Trophoblast cell (in vitro differentiated cells and primary cell): ENCODE measurements around the gene MYO10.

ENCODE experiments used
- DNase-seq, 2 donors: peaks; one replicate each; pipeline ENCODE4 v3.0.0-alpha.2; 2016
- H2AFZ ChIP-seq: 2 replicates; pipeline ENCODE4 v1.6.1; 2013; ENCODE audit warnings: low read length, moderate library complexity, mild to moderate bottlenecking; ENCODE audit not compliant: insufficient read depth, poor library complexity
- H2AK5ac ChIP-seq: 2 replicates; pipeline ENCODE4 v1.6.1; 2013; ENCODE audit warnings: mild to moderate bottlenecking, low read length
- H2BK120ac ChIP-seq: 2 replicates; pipeline ENCODE4 v1.6.1; 2013; ENCODE audit warnings: low read length, mild to moderate bottlenecking, moderate library complexity; ENCODE audit not compliant: insufficient read depth, poor library complexity
- H2BK12ac ChIP-seq: 2 replicates; pipeline ENCODE4 v1.6.1; 2013; ENCODE audit warnings: mild to moderate bottlenecking, low read length, moderate library complexity
- H2BK5ac ChIP-seq: 2 replicates; pipeline ENCODE4 v1.6.1; 2013; ENCODE audit warnings: low read length, low read depth, moderate library complexity, mild to moderate bottlenecking; ENCODE audit not compliant: poor library complexity
- H3K14ac ChIP-seq: 2 replicates; pipeline ENCODE4 v1.6.1; 2013; ENCODE audit warnings: mild to moderate bottlenecking, low read length
- H3K18ac ChIP-seq: 2 replicates; pipeline ENCODE4 v1.6.1; 2013; ENCODE audit warnings: mild to moderate bottlenecking, low read length
- H3K23ac ChIP-seq: 2 replicates; pipeline ENCODE4 v1.6.1; 2013; ENCODE audit warnings: low read length
- H3K27ac ChIP-seq: 2 replicates; pipeline ENCODE4 v1.5.1; 2013; ENCODE audit warnings: low read depth, mild to moderate bottlenecking, inconsistent platforms, low read length, moderate library complexity
- H3K27me3 ChIP-seq: 2 replicates; pipeline ENCODE4 v1.6.1; 2013; ENCODE audit warnings: inconsistent platforms, mild to moderate bottlenecking, low read length, moderate library complexity; ENCODE audit not compliant: insufficient read depth
- H3K36me3 ChIP-seq, 2 experiments: 1 replicate in 1 of 2; 2 replicates in 1 of 2; pipeline ENCODE4 v1.6.1; 2013; ENCODE audit warnings: low read length in 2 of 2, mild to moderate bottlenecking in 2 of 2, moderate library complexity in 1 of 2; ENCODE audit not compliant: insufficient read depth in 2 of 2, control insufficient read depth in 1 of 2
- H3K4ac ChIP-seq: 2 replicates; pipeline ENCODE4 v1.6.1; 2013; ENCODE audit warnings: low read depth, mild to moderate bottlenecking, low read length, moderate library complexity
- H3K4me1 ChIP-seq, 2 experiments: 1 replicate in 1 of 2; 2 replicates in 1 of 2; pipeline ENCODE4 v1.6.1; 2013; ENCODE audit warnings: low read length in 2 of 2, mild to moderate bottlenecking in 2 of 2, moderate library complexity in 1 of 2; ENCODE audit not compliant: insufficient read depth in 2 of 2, control insufficient read depth in 1 of 2
- H3K4me2 ChIP-seq: 2 replicates; pipeline ENCODE4 v1.6.1; 2013; ENCODE audit warnings: inconsistent platforms, mild to moderate bottlenecking, low read length, moderate library complexity
- H3K4me3 ChIP-seq: 2 replicates; pipeline ENCODE4 v1.5.1; 2013; ENCODE audit warnings: mild to moderate bottlenecking, low read depth, low read length, inconsistent platforms
- H3K79me1 ChIP-seq: one replicate; pipeline ENCODE4 v1.6.1; 2013; ENCODE audit warnings: low read length
- H3K79me2 ChIP-seq: 2 replicates; pipeline ENCODE4 v1.6.1; 2013; ENCODE audit warnings: low read length, mild to moderate bottlenecking; ENCODE audit not compliant: control insufficient read depth, insufficient read depth, poor library complexity
- H3K9ac ChIP-seq: 2 replicates; pipeline ENCODE4 v1.6.1; 2013; ENCODE audit warnings: mild to moderate bottlenecking, low read length
- H3K9me3 ChIP-seq: 2 replicates; pipeline ENCODE4 v1.6.1; 2013; ENCODE audit warnings: low read depth, mild to moderate bottlenecking, control low read depth, inconsistent platforms, low read length; ENCODE audit not compliant: insufficient read depth
- H4K12ac ChIP-seq: 2 replicates; pipeline ENCODE4 v1.6.1; 2013; ENCODE audit warnings: low read depth, mild to moderate bottlenecking, low read length, moderate library complexity
- H4K8ac ChIP-seq: 2 replicates; pipeline ENCODE4 v1.6.1; 2013; ENCODE audit warnings: low read depth, mild to moderate bottlenecking, low read length, moderate library complexity
- H4K91ac ChIP-seq: one replicate; pipeline ENCODE4 v1.6.1; 2013; ENCODE audit warnings: low read depth, mild to moderate bottlenecking, low read length, moderate library complexity
- WGBS: extraction: QIAGEN DNeasy Blood & Tissue Kit; methylation state at CpG from one replicate; pipeline ENCODE4 v1.1.7; 2013; ENCODE audit warnings: missing lambda C conversion rate; ENCODE audit not compliant: insufficient read length, insufficient coverage; ENCODE audit errors: extremely low coverage; 5-methylcytosine and 5-hydroxymethylcytosine counted together

MYO10 gene

GRCh38 chr5:16812448-16812847, 123.6 kb downstream of the MYO10 start:
- no peak overlapping the region for H3K9ac ChIP-seq
- no peak overlapping the region for H3K4me3 ChIP-seq
- no peak overlapping the region for H3K27ac ChIP-seq
- H3K4me2 ChIP-seq: no peak overlapping the region
- no peak overlapping the region for H3K14ac ChIP-seq
- peaks cover 6 to 11% of the 10 kb centered on the region in 2 experiments for H3K4me1 ChIP-seq
- no peak overlapping the region for H4K12ac ChIP-seq
- no peak overlapping the region for H4K91ac ChIP-seq
- no peaks in the 10 kb centered on the region for H3K79me1 ChIP-seq
- no peak overlapping the region for H2BK12ac ChIP-seq
- no peak overlapping the region for H3K4ac ChIP-seq
- H3K79me2 ChIP-seq: no peaks in the 10 kb centered on the region
- peaks cover 0 to 1% of the 10 kb centered on the region in 2 experiments for H3K36me3 ChIP-seq
- no peak overlapping the region for H2AFZ ChIP-seq
- no peak overlapping the region for H2BK120ac ChIP-seq
- no peaks in the 10 kb centered on the region for H3K27me3 ChIP-seq
- no peak overlapping the region for H4K8ac ChIP-seq
- no CpG with 5 or more reads among the region's 3 CpGs for WGBS
- no peaks in the 10 kb centered on the region for H3K9me3 ChIP-seq
- no peak overlapping the region for H2BK5ac ChIP-seq
- no peak for DNase-seq
- no peak overlapping the region for H3K23ac ChIP-seq
- H2AK5ac ChIP-seq: no peak overlapping the region
- no peak overlapping the region for H3K18ac ChIP-seq

- no peak overlapping the region for H4K8ac ChIP-seq
- DNase-seq: no peak
- H3K18ac ChIP-seq: no peak overlapping the region
- no peak overlapping the region for H3K9ac ChIP-seq
- H2AK5ac ChIP-seq: no peak overlapping the region
- H3K4me1 ChIP-seq: peaks cover 6 to 11% of the 10 kb centered on the region in 2 experiments
- H3K79me2 ChIP-seq: no peaks in the 10 kb centered on the region
- no peak overlapping the region for H2AFZ ChIP-seq
- no peak overlapping the region for H3K23ac ChIP-seq
- H3K4me3 ChIP-seq: no peak overlapping the region
- H2BK120ac ChIP-seq: no peak overlapping the region
- no peaks in the 10 kb centered on the region for H3K79me1 ChIP-seq
- H3K27me3 ChIP-seq: no peaks in the 10 kb centered on the region
- no peak overlapping the region for H2BK12ac ChIP-seq
- no peak overlapping the region for H2BK5ac ChIP-seq
- H4K12ac ChIP-seq: no peak overlapping the region
- no peaks in the 10 kb centered on the region for H3K9me3 ChIP-seq
- WGBS: no CpG with 5 or more reads among the region's 9 CpGs
- no peak overlapping the region for H3K4ac ChIP-seq
- H3K14ac ChIP-seq: no peak overlapping the region
- no peak overlapping the region for H4K91ac ChIP-seq
- peaks cover 0 to 1% of the 10 kb centered on the region in 2 experiments for H3K36me3 ChIP-seq
- H3K27ac ChIP-seq: no peak overlapping the region
- H3K4me2 ChIP-seq: no peak overlapping the region
Measured at GRCh38 chr5:16810208-16810854, 125.8 kb downstream of the MYO10 start.

GRCh38 chr5:16809395-16810207, 126.5 kb downstream of the MYO10 start:
- WGBS: no CpG with 5 or more reads among the region's 12 CpGs

GRCh38 chr5:16809010-16809394, 127.1 kb downstream of the MYO10 start:
- no CpG with 5 or more reads among the region's 11 CpGs for WGBS
- H3K27me3 ChIP-seq: no peaks in the 10 kb centered on the region

More at GRCh38 chr5:16809395-16810207, 126.5 kb downstream of the MYO10 start:
- no peak overlapping the region for H2AFZ ChIP-seq
- no peaks in the 10 kb centered on the region for H3K36me3 ChIP-seq
- H4K91ac ChIP-seq: no peak overlapping the region
- H3K4ac ChIP-seq: no peak overlapping the region
- H3K23ac ChIP-seq: no peak overlapping the region
- H2BK12ac ChIP-seq: no peak overlapping the region
- no peak overlapping the region for H3K4me3 ChIP-seq
- no peaks in the 10 kb centered on the region for H3K27me3 ChIP-seq
- no peak overlapping the region for H2BK120ac ChIP-seq
- peaks cover 6 to 11% of the 10 kb centered on the region in 2 experiments for H3K4me1 ChIP-seq
- H3K79me1 ChIP-seq: no peaks in the 10 kb centered on the region
- no peak overlapping the region for H3K18ac ChIP-seq
- no peaks in the 10 kb centered on the region for H3K9me3 ChIP-seq
- no peak overlapping the region for H2BK5ac ChIP-seq
- H3K14ac ChIP-seq: no peak overlapping the region
- H4K8ac ChIP-seq: no peak overlapping the region
- H4K12ac ChIP-seq: no peak overlapping the region
- no peak overlapping the region for H2AK5ac ChIP-seq
- H3K27ac ChIP-seq: no peak overlapping the region
- H3K9ac ChIP-seq: no peak overlapping the region
- no peaks in the 10 kb centered on the region for H3K79me2 ChIP-seq
- no peak overlapping the region for H3K4me2 ChIP-seq
- peak; percentile 62 to 75 for DNase-seq

More at GRCh38 chr5:16809010-16809394, 127.1 kb downstream of the MYO10 start:
- Histone ChIP-seq H2BK5ac (no peak overlapping the region), H3K14ac (no peak overlapping the region), H4K91ac (no peak overlapping the region), H3K4ac (no peak overlapping the region), H2AK5ac (no peak overlapping the region), H3K4me2 (no peak overlapping the region), H3K9ac (no peak overlapping the region), H4K8ac (no peak overlapping the region), H3K79me2 (no peaks in the 10 kb centered on the region), H3K27ac (no peak overlapping the region), H3K18ac (no peak overlapping the region), H3K4me1 (peaks cover 6 to 11% of the 10 kb centered on the region in 2 experiments), H3K23ac (no peak overlapping the region), H3K36me3 (no peaks in the 10 kb centered on the region), H3K4me3 (no peak overlapping the region), H3K79me1 (no peaks in the 10 kb centered on the region), H2AFZ (no peak overlapping the region), H3K9me3 (no peaks in the 10 kb centered on the region), H2BK120ac (no peak overlapping the region), H2BK12ac (no peak overlapping the region), H4K12ac (no peak overlapping the region)
- no peak for DNase-seq
